Endothelial cell (in vitro differentiated cells): ENCODE data around the gene FOXA3. TPM values are rescaled to one million over a fixed set of nuclear protein-coding genes. Genes with fewer than 3 reads are reported as not detected.

Experiments used
- DNase-seq: peaks from one replicate; pipeline ENCODE4 v3.0.0; 2021; ENCODE audit warnings: low spot score
- H3K27ac Mint-ChIP-seq: one replicate; pipeline ENCODE4 v1.8.0; 2021; ENCODE audit warnings: mixed read lengths, inconsistent platforms; ENCODE audit not compliant: unreplicated experiment
- H3K27me3 Mint-ChIP-seq: one replicate; pipeline ENCODE4 v1.8.0; 2021; ENCODE audit warnings: mild to moderate bottlenecking, moderate library complexity, mixed read lengths, inconsistent platforms; ENCODE audit not compliant: unreplicated experiment
- H3K36me3 Mint-ChIP-seq: one replicate; pipeline ENCODE4 v1.8.0; 2021; ENCODE audit warnings: mild to moderate bottlenecking, low read depth, mixed read lengths, inconsistent platforms; ENCODE audit not compliant: unreplicated experiment
- H3K4me1 Mint-ChIP-seq: one replicate; pipeline ENCODE4 v1.8.0; 2021; ENCODE audit warnings: mild to moderate bottlenecking, mixed read lengths, inconsistent platforms; ENCODE audit not compliant: unreplicated experiment
- H3K4me3 Mint-ChIP-seq: one replicate; pipeline ENCODE4 v1.8.0; 2021; ENCODE audit warnings: mild to moderate bottlenecking, mixed read lengths, inconsistent platforms; ENCODE audit not compliant: unreplicated experiment
- H3K9me3 Mint-ChIP-seq: one replicate; pipeline ENCODE4 v1.8.0; 2021; ENCODE audit warnings: mixed read lengths, inconsistent platforms; ENCODE audit not compliant: unreplicated experiment
- CTCF ChIP-seq: fragments of 200-600 bp; sonication (generic); IDR thresholded peaks from one replicate; pipeline ENCODE4 v1.5.0; 2021; ENCODE audit warnings: antibody characterized with exemption; ENCODE audit not compliant: unreplicated experiment
- total RNA-seq: library from RNA; stranded (reverse); fragmentation: NEBNext Ultra II Directional; extraction: Animal tissue kit (Norgen Biotek cat#: 25700); gene quantifications from one replicate; pipeline ENCODE4 v1.2.1, GENCODE V29; 2021; ENCODE audit not compliant: unreplicated experiment

FOXA3 gene
- total RNA-seq, 1 donor from 2014 or later, result 1.1 TPM

DNA sequence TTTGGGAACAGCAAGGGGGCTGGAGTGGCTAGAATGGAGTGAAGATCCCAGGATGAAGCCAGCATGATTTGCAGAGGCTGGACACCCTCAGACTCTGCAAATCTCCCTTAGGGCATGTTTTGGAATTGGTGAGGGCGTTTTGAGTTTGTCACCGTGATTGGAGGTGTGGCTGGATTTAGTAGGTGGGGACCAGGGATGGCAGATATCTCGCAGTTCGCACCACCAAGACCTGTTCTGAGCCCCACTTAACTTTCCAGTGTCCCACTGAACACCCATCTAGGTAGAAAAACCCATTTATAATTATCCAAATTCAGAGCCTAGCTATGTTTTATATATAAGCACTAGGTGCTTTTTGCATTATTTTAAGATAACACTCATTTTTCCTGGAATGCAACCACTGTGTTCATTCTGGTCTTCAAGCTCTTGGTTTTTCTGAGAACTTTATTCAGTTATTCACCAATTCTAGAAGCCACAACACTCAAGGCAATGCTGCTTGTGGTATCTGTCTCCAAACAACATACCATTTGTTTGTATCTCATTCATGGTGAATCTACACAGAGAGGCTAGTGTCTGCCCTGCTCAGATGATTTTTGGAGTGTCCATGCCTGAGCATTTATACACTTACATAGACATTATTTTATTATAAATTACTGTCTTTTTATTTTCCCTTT is 53.4 kb downstream of the FOXA3 start:
- no peaks in the 10 kb centered on the region for H3K36me3 Mint-ChIP-seq
- no peak for TF ChIP-seq CTCF
- no peaks in the 10 kb centered on the region for H3K27me3 Mint-ChIP-seq
- peaks cover 14% of the 10 kb centered on the region for H3K4me1 Mint-ChIP-seq
- no peak overlapping the region for H3K4me3 Mint-ChIP-seq
- H3K27ac Mint-ChIP-seq, result no peak overlapping the region
- H3K9me3 Mint-ChIP-seq, result no peaks in the 10 kb centered on the region
- DNase-seq, result no peak

GRCh38 chr19:45918721-45919120 is 54.6 kb downstream of the FOXA3 start:
- H3K27me3 Mint-ChIP-seq, result no peaks in the 10 kb centered on the region
- no peak overlapping the region for H3K27ac Mint-ChIP-seq
- no peak overlapping the region for H3K4me3 Mint-ChIP-seq
- H3K9me3 Mint-ChIP-seq, result no peaks in the 10 kb centered on the region
- no peak for TF ChIP-seq CTCF
- peaks cover 14% of the 10 kb centered on the region for H3K4me1 Mint-ChIP-seq
- no peak for DNase-seq
- H3K36me3 Mint-ChIP-seq, result no peaks in the 10 kb centered on the region

- Mint-ChIP-seq H3K36me3 (no peaks in the 10 kb centered on the region), H3K27ac (no peak overlapping the region), H3K27me3 (no peaks in the 10 kb centered on the region), H3K4me3 (no peak overlapping the region), H3K4me1 (peaks cover 14% of the 10 kb centered on the region), H3K9me3 (no peaks in the 10 kb centered on the region)
- DNase-seq, result no peak
- TF ChIP-seq CTCF, result no peak
Measured at GRCh38 chr19:45919678-45920077, 55.6 kb downstream of the FOXA3 start.

DNA sequence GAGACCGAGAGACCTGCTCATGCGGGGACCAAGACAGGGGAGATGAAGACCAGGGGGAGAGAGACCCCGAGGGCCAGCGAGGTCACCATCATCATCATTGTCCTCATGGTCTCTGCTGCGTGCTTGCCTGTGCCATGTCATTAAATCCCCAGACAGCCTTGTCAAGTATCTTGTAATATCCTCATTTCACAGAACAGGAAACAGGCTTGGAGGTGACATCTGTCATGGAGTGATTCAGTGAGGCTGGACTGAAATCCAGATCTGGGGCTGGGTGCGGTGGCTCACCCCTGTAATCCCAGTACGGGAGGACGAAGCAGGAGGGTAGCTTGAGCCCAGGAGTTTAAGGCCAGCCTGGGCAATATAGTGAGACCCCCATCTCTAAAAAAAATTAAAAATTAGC is 56.3 kb downstream of the FOXA3 start:
- Mint-ChIP-seq H3K27me3 (no peaks in the 10 kb centered on the region), H3K36me3 (no peaks in the 10 kb centered on the region), H3K4me1 (peaks cover 14% of the 10 kb centered on the region), H3K27ac (no peak overlapping the region), H3K9me3 (no peaks in the 10 kb centered on the region), H3K4me3 (no peak overlapping the region)
- no peak for TF ChIP-seq CTCF
- DNase-seq, result no peak

DNA sequence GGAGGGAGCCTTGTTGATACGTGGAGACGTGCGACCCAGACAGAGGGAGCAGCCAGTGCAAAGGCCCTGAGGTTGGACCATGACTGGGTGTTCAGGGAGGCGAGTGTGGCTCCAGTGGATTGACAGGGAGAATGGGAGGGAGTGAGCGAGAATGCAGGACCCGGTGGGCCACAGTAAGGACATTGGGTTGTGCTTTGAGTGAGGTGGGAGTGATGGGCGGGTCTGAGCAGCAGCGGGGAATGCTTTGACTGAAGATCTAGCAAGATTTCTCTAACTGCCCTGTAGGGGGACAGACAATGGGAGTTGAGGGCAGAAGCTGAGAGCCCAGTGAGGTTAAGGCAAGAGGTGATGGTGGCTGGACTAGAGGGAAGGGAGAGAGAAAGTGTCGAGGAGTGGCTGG is 58.2 kb downstream of the FOXA3 start:
- Mint-ChIP-seq H3K36me3 (no peaks in the 10 kb centered on the region), H3K4me3 (no peak overlapping the region), H3K9me3 (no peaks in the 10 kb centered on the region), H3K27ac (no peak overlapping the region), H3K27me3 (peaks cover 2% of the 10 kb centered on the region), H3K4me1 (peaks cover 11% of the 10 kb centered on the region)
- DNase-seq, result no peak
- peak; percentile 23 for TF ChIP-seq CTCF

Other genes with a start within 250 kb of the FOXA3 start
- gene EML2, start 224.9 kb upstream of the FOXA3 start, total RNA-seq, result 20.3 TPM
- 1.6 TPM for gene GIPR, start 196.1 kb upstream of the FOXA3 start, total RNA-seq
- gene SNRPD2, start 172.4 kb upstream of the FOXA3 start, total RNA-seq, result 479 TPM
- 10.6 TPM for gene QPCTL, start 171.7 kb upstream of the FOXA3 start, total RNA-seq
- gene FBXO46, start 133.4 kb upstream of the FOXA3 start, total RNA-seq, result 29.9 TPM
- not detected for gene MEIOSIN, start 130.9 kb upstream of the FOXA3 start, total RNA-seq
- gene SIX5, start 95.1 kb upstream of the FOXA3 start, total RNA-seq, result 21.9 TPM
- gene DMPK, start 81.8 kb upstream of the FOXA3 start, total RNA-seq, result 80.3 TPM
- 95.3 TPM for gene DMWD, start 71.5 kb upstream of the FOXA3 start, total RNA-seq
- 0.28 TPM for gene RSPH6A, start 49.0 kb upstream of the FOXA3 start, total RNA-seq
- 70.7 TPM for gene SYMPK, start 1.2 kb upstream of the FOXA3 start, total RNA-seq
- gene IRF2BP1, start 21.8 kb downstream of the FOXA3 start, total RNA-seq, result 17.6 TPM
- gene MYPOP, start 38.3 kb downstream of the FOXA3 start, total RNA-seq, result 9.0 TPM
- gene NANOS2, start 50.5 kb downstream of the FOXA3 start, total RNA-seq, result not detected
- gene NOVA2, start 109.5 kb downstream of the FOXA3 start, total RNA-seq, result 86.0 TPM
- gene CCDC61, start 131.1 kb downstream of the FOXA3 start, total RNA-seq, result 9.5 TPM
- 0.54 TPM for gene PGLYRP1, start 158.7 kb downstream of the FOXA3 start, total RNA-seq
- gene IGFL4, start 176.7 kb downstream of the FOXA3 start, total RNA-seq, result not detected